Lower leg skin (tissue), 3 donors: ENCODE results near the gene NOL7.

ENCODE experiments used
- CTCF ChIP-seq, 3 donors: fragments of 450-650 bp; IDR thresholded peaks; one replicate each; pipeline ENCODE4 v1.5.1; 2016; ENCODE audit warnings: antibody characterized with exemption in 3 of 3, mild to moderate bottlenecking in 3 of 3, moderate library complexity in 2 of 3
- POLR2A ChIP-seq, 2 donors: fragments of 450-650 bp; IDR thresholded peaks; one replicate each; pipeline ENCODE4 v1.6.1; 2016 to 2017; ENCODE audit warnings: antibody characterized with exemption in 2 of 2, mild to moderate bottlenecking in 1 of 2, moderate library complexity in 1 of 2

- TF ChIP-seq CTCF (IDR thresholded peaks at IDR 0.05) (no peak), POLR2A (IDR thresholded peaks at IDR 0.05) (no peak)
Observed at GRCh38 chr6:13613029-13613594, 2.0 kb upstream of the NOL7 start.
